K562 (cell line): ENCODE data around the gene COX4I2. TPM values are rescaled to one million over a fixed set of nuclear protein-coding genes. Genes with fewer than 3 reads are reported as not detected.

ENCODE experiments used
- ARHGAP35 ChIP-seq: fragments of 450-650 bp; IDR thresholded peaks from 2 replicates; pipeline ENCODE4 v1.6.1; 2018; ENCODE audit not compliant: partially characterized antibody
- JUN ChIP-seq, 2 experiments: sonication (generic) in 1 of 2; formaldehyde crosslinking in 1 of 2; IDR thresholded peaks; 2 replicates each; pipeline versions ENCODE4 v1.6.1 to v1.8.0; 2012 to 2022; ENCODE audit warnings: borderline replicate concordance in 2 of 2, mild to moderate bottlenecking in 2 of 2, improper control_type of control experiment in 1 of 2, low read depth in 1 of 2, low read length in 1 of 2, missing genetic modification reagents in 1 of 2
- KLF10 ChIP-seq: fragments of 250-450 bp; sonication (Bioruptor Pico); IDR thresholded peaks from 2 replicates; pipeline ENCODE4 v1.6.1; 2021; ENCODE audit warnings: matching md5 sums
- MAZ ChIP-seq, 2 experiments: fragments of 450-650 bp in 1 of 2; sonication (generic) in 1 of 2; formaldehyde crosslinking; IDR thresholded peaks in 1 of 2; conservative IDR thresholded peaks in 1 of 2; 2 replicates each; pipeline versions ENCODE4 v1.4.0 to v1.5.0; 2020; ENCODE audit warnings: mild to moderate bottlenecking in 1 of 2, missing genetic modification reagents in 1 of 2
- PREB ChIP-seq: sonication (generic); formaldehyde crosslinking; IDR thresholded peaks from 2 replicates; pipeline ENCODE4 v1.8.1; 2023; ENCODE audit warnings: mild to moderate bottlenecking, missing genetic modification reagents
- RHOXF2B ChIP-seq: fragments of 250-450 bp; sonication (Bioruptor Pico); conservative IDR thresholded peaks from 2 replicates; pipeline ENCODE4 v1.5.1; 2021
- SIRT6 ChIP-seq: IDR thresholded peaks from one replicate; pipeline ENCODE4 v1.6.1; 2012; ENCODE audit warnings: low read depth, mild to moderate bottlenecking, control low read depth, inconsistent platforms, low read length, moderate library complexity
- SIX5 ChIP-seq, 2 experiments: IDR thresholded peaks; 2 replicates each; pipeline ENCODE4 v1.6.1; 2011; ENCODE audit warnings: low read length in 2 of 2, borderline replicate concordance in 1 of 2, low read depth in 1 of 2, mild to moderate bottlenecking in 1 of 2, moderate library complexity in 1 of 2; ENCODE audit not compliant: insufficient read depth in 1 of 2
- SMAD4 ChIP-seq: fragments of 250-450 bp; sonication (Bioruptor Pico); conservative IDR thresholded peaks from 2 replicates; pipeline ENCODE4 v1.8.0; 2021; ENCODE audit warnings: inconsistent platforms, mild to moderate bottlenecking, moderate library complexity
- SMC3 ChIP-seq: conservative IDR thresholded peaks from 2 replicates; pipeline ENCODE4 v1.6.1; 2011; ENCODE audit warnings: low read depth, low read length, improper control_type of control experiment; ENCODE audit not compliant: insufficient read depth
- TFAM ChIP-seq: fragments of 250-450 bp; sonication (Bioruptor Pico); conservative IDR thresholded peaks from 2 replicates; pipeline ENCODE4 v1.5.0; 2021; ENCODE audit warnings: mild to moderate bottlenecking, moderate library complexity
- THRB ChIP-seq: fragments of 450-650 bp; formaldehyde crosslinking; conservative IDR thresholded peaks from 2 replicates; pipeline ENCODE4 v1.4.0; 2022; ENCODE audit warnings: mild to moderate bottlenecking, missing genetic modification characterization
- USF1 ChIP-seq: sonication (generic); formaldehyde crosslinking; IDR thresholded peaks from 2 replicates; pipeline ENCODE4 v1.9.0; 2022; ENCODE audit warnings: mild to moderate bottlenecking, missing genetic modification reagents
- WHSC1 ChIP-seq: IDR thresholded peaks from one replicate; pipeline ENCODE4 v1.6.1; 2012; ENCODE audit warnings: low read length, control low read depth, inconsistent platforms
- ZBTB12 ChIP-seq: fragments of 250-450 bp; sonication (Bioruptor Pico); IDR thresholded peaks from 2 replicates; pipeline ENCODE4 v1.4.0; 2020
- ZNF143 ChIP-seq: sonication (generic); formaldehyde crosslinking; IDR thresholded peaks from 2 replicates; pipeline ENCODE4 v1.9.0; 2022; ENCODE audit warnings: mild to moderate bottlenecking, missing genetic modification reagents
- ZNF583 ChIP-seq: fragments of 250-450 bp; sonication (Bioruptor Pico); IDR thresholded peaks from 2 replicates; pipeline ENCODE4 v1.4.0; 2020
- ZNF592 ChIP-seq: fragments of 450-650 bp; IDR thresholded peaks from 2 replicates; pipeline ENCODE4 v1.6.1; 2017; ENCODE audit warnings: antibody characterized with exemption, mild to moderate bottlenecking
- polyA plus RNA-seq, 8 experiments: library from polyadenylated mRNA; depleted of rRNA in 4 of 8; stranded (reverse) in 5 of 8; unstranded in 3 of 8; fragments of >200 nt; fragmentation: Nextera tagmentation in 2 of 8; fragmentation: Illumina TruSeq in 1 of 8; extraction: Ambion mirVana in 2 of 8; extraction: Trizol in 1 of 8; gene quantifications; 2 replicates each; pipeline versions ENCODE4 v1.2.1 to v1.2.3, GENCODE V29; 2011 to 2014; ENCODE audit warnings: inconsistent platforms in 1 of 8, missing spikeins in 1 of 8
- total RNA-seq, 7 experiments: library from RNA; depleted of rRNA in 6 of 7; stranded (reverse); fragments of >200 nt in 6 of 7; fragmentation: Illumina TruSeq in 2 of 7; extraction: Trizol in 2 of 7; gene quantifications; 2 replicates each; pipeline versions ENCODE4 v1.2.1 to v1.2.3, GENCODE V29; 2011 to 2021; ENCODE audit warnings: low replicate concordance in 1 of 7

The COX4I2 gene
- total and polyA plus RNA-seq, 9 of the 15 experiments (the other 6 are each of a cell fraction or from before 2014, with no cell fraction given) = not detected

GRCh38 chr20:31677553-31678260, 40.0 kb downstream of the COX4I2 start (continued):
- TF ChIP-seq THRB (CRISPR knock-in tag) (no peak), TFAM (CRISPR knock-in tag) (no peak), PREB (no peak), ZNF592 (peak; percentile 71), SIRT6 (no peak), SMAD4 (CRISPR knock-in tag) (no peak), USF1 (CRISPR knock-in tag) (no peak), JUN (IDR thresholded peaks at IDR 0.05; ENCODE audit: borderline replicate concordance, low read depth, low read length) (no peak), JUN (CRISPR knock-in tag; IDR thresholded peaks at IDR 0.05; ENCODE audit: borderline replicate concordance) (no peak), RHOXF2B (CRISPR knock-in tag) (no peak), ZNF583 (CRISPR knock-in tag) (0 out of 2 replicates have a peak, but pooled peaks have one; percentile 17), ZNF143 (CRISPR knock-in tag) (no peak), ARHGAP35 (no peak), SMC3 (no peak), KLF10 (CRISPR knock-in tag) (no peak), SIX5 (IDR thresholded peaks at IDR 0.05; ENCODE audit: borderline replicate concordance in 1 of 2, insufficient read depth in 1 of 2, low read depth in 1 of 2, low read length in 2 of 2) (no peak), ZBTB12 (CRISPR knock-in tag) (no peak), WHSC1 (peak; percentile 98), MAZ (CRISPR knock-in tag; conservative IDR thresholded peaks at IDR 0.05 in 1 of 2, IDR thresholded peaks at IDR 0.05 in 1 of 2) (no peak; a peak in 1 of 4 replicates)
